Mesodermal cell (in vitro differentiated cells): Measurements from ENCODE around the gene ZFYVE9.
"Not testable (repeated sequence)": the region's sequence is repeated elsewhere in the genome, so short reads cannot be mapped to it uniquely, and the experiment has no call there.

Experiments
- H3K27ac ChIP-seq: 2 replicates; pipeline ENCODE4 v1.7.0; 2013; ENCODE audit warnings: mild to moderate bottlenecking, low read depth, low read length, moderate library complexity; ENCODE audit not compliant: severe bottlenecking
- H3K36me3 ChIP-seq: 2 replicates; pipeline ENCODE4 v1.7.1; 2013; ENCODE audit warnings: mild to moderate bottlenecking, low read length, moderate library complexity; ENCODE audit not compliant: control insufficient read depth, insufficient read depth
- H3K4me1 ChIP-seq: one replicate; pipeline ENCODE4 v1.7.1; 2013; ENCODE audit warnings: mild to moderate bottlenecking, low read length; ENCODE audit not compliant: insufficient read depth, control insufficient read depth, poor library complexity, severe bottlenecking
- H3K4me3 ChIP-seq: 2 replicates; pipeline ENCODE4 v1.7.0; 2013; ENCODE audit warnings: low read length, control low read depth, mild to moderate bottlenecking; ENCODE audit not compliant: insufficient read depth, poor library complexity, severe bottlenecking; ENCODE audit errors: extremely low read depth
- H3K9me3 ChIP-seq: 2 replicates; pipeline ENCODE4 v1.7.1; 2013; ENCODE audit warnings: mild to moderate bottlenecking, low read length, moderate library complexity; ENCODE audit not compliant: control insufficient read depth
- WGBS, 2 experiments: methylation state at CpG; one replicate each; pipeline ENCODE4 v1.1.5; 2013; ENCODE audit warnings: missing lambda C conversion rate in 2 of 2; ENCODE audit not compliant: insufficient coverage in 2 of 2; 5-methylcytosine and 5-hydroxymethylcytosine counted together

The ZFYVE9 gene

GRCh38 chr1:52153010-52153409 lies 11.1 kb downstream of the ZFYVE9 start:
- Histone ChIP-seq H3K4me1 (no peaks in the 10 kb centered on the region), H3K36me3 (no peaks in the 10 kb centered on the region), H3K27ac (no peak overlapping the region), H3K4me3 (no peak overlapping the region), H3K9me3 (peaks cover 6% of the 10 kb centered on the region)

- H3K4me1 ChIP-seq = no peaks in the 10 kb centered on the region
- no peak overlapping the region for H3K27ac ChIP-seq
- no peaks in the 10 kb centered on the region for H3K36me3 ChIP-seq
- peaks cover 12% of the 10 kb centered on the region for H3K9me3 ChIP-seq
- H3K4me3 ChIP-seq = no peak overlapping the region
Measured at GRCh38 chr1:52153898-52154297, 12.0 kb downstream of the ZFYVE9 start.

- 60 to 67% methylated on average over 3 of the region's 3 CpGs for WGBS, 2 experiments
- H3K36me3 ChIP-seq = no peaks in the 10 kb centered on the region
- H3K4me1 ChIP-seq = no peaks in the 10 kb centered on the region
- no peak overlapping the region for H3K27ac ChIP-seq
- H3K4me3 ChIP-seq = no peak overlapping the region
- peaks cover 12% of the 10 kb centered on the region for H3K9me3 ChIP-seq
Measured at GRCh38 chr1:52156460-52156859, 14.6 kb downstream of the ZFYVE9 start.

GRCh38 chr1:52157582-52157981 lies 15.7 kb downstream of the ZFYVE9 start:
- 82 to 93% methylated on average over 1 to 2 of the region's 2 CpGs for WGBS, 2 experiments
- Histone ChIP-seq H3K27ac (no peak overlapping the region), H3K4me3 (no peak overlapping the region), H3K4me1 (no peaks in the 10 kb centered on the region), H3K9me3 (peaks cover 12% of the 10 kb centered on the region), H3K36me3 (no peaks in the 10 kb centered on the region)

- 94 to 95% methylated on average over 4 of the region's 4 CpGs for WGBS, 2 experiments
- Histone ChIP-seq H3K9me3 (peaks cover 12% of the 10 kb centered on the region), H3K4me1 (no peaks in the 10 kb centered on the region), H3K36me3 (no peaks in the 10 kb centered on the region), H3K4me3 (no peak overlapping the region), H3K27ac (no peak overlapping the region)
Measured at GRCh38 chr1:52158218-52158617, 16.3 kb downstream of the ZFYVE9 start.

- Histone ChIP-seq H3K9me3 (peaks cover 12% of the 10 kb centered on the region), H3K4me3 (no peak overlapping the region), H3K36me3 (no peaks in the 10 kb centered on the region), H3K27ac (no peak overlapping the region), H3K4me1 (no peaks in the 10 kb centered on the region)
- 95% methylated on average over 6 to 9 of the region's 10 CpGs for WGBS, 2 experiments
Measured at GRCh38 chr1:52159033-52159789, 17.3 kb downstream of the ZFYVE9 start.

- peaks cover 7% of the 10 kb centered on the region for H3K9me3 ChIP-seq
- no peak overlapping the region for H3K27ac ChIP-seq
- no peak overlapping the region for H3K4me3 ChIP-seq
- peaks cover 2% of the 10 kb centered on the region for H3K36me3 ChIP-seq
- no peaks in the 10 kb centered on the region for H3K4me1 ChIP-seq
- 88 to 92% methylated on average over 2 of the region's 2 CpGs for WGBS, 2 experiments
Measured at GRCh38 chr1:52162947-52163346, 21.1 kb downstream of the ZFYVE9 start.

GRCh38 chr1:52164604-52165003 lies 22.7 kb downstream of the ZFYVE9 start:
- H3K9me3 ChIP-seq = no peaks in the 10 kb centered on the region
- 100% methylated on average over 2 of the region's 4 CpGs for WGBS, 2 experiments
- no peaks in the 10 kb centered on the region for H3K4me1 ChIP-seq
- peaks cover 2% of the 10 kb centered on the region for H3K36me3 ChIP-seq
- H3K4me3 ChIP-seq = no peak overlapping the region
- H3K27ac ChIP-seq = no peak overlapping the region

GRCh38 chr1:52166996-52167753 lies 25.3 kb downstream of the ZFYVE9 start:
- H3K4me3 ChIP-seq = no peak overlapping the region
- no peaks in the 10 kb centered on the region for H3K9me3 ChIP-seq
- H3K27ac ChIP-seq = no peak overlapping the region
- H3K36me3 ChIP-seq = peaks cover 2% of the 10 kb centered on the region
- H3K4me1 ChIP-seq = no peaks in the 10 kb centered on the region
- WGBS, 2 experiments = 83 to 96% methylated on average over 2 to 4 of the region's 6 CpGs

- Histone ChIP-seq H3K4me3 (no peak overlapping the region), H3K36me3 (peaks cover 2% of the 10 kb centered on the region), H3K4me1 (no peaks in the 10 kb centered on the region), H3K9me3 (no peaks in the 10 kb centered on the region), H3K27ac (no peak overlapping the region)
- 80 to 96% methylated on average over 1 to 5 of the region's 7 CpGs for WGBS, 2 experiments
Measured at GRCh38 chr1:52168373-52169080, 26.6 kb downstream of the ZFYVE9 start.

GRCh38 chr1:52171149-52171548 lies 29.3 kb downstream of the ZFYVE9 start:
- H3K4me3 ChIP-seq, H3K27ac ChIP-seq, H3K4me1 ChIP-seq, H3K36me3 ChIP-seq, H3K9me3 ChIP-seq: not testable (repeated sequence)
- no CpG with 5 or more reads among the region's 5 CpGs for WGBS, 2 experiments
